ENCODE measurements around the gene AFAP1. TPM values are rescaled to one million over a fixed set of nuclear protein-coding genes. Genes with fewer than 3 reads are reported as not detected.

Gene AFAP1
- total RNA-seq, 1 experiment from 2014 or later: 23.6 TPM

GRCh38 chr4:7763788-7764187 lies 175.9 kb downstream of the AFAP1 start:
- Mint-ChIP-seq H3K27ac (no peak overlapping the region), H3K36me3 (peaks cover 4% of the 10 kb centered on the region; the same call in 1 of the 2 replicates), H3K4me3 (no peak overlapping the region), H3K4me1 (no peaks in the 10 kb centered on the region), H3K27me3 (ENCODE audit: low read depth) (no peaks in the 10 kb centered on the region), H3K9me3 (no peaks in the 10 kb centered on the region)
- no peak for ATAC-seq
- TF ChIP-seq, protein P1, sequence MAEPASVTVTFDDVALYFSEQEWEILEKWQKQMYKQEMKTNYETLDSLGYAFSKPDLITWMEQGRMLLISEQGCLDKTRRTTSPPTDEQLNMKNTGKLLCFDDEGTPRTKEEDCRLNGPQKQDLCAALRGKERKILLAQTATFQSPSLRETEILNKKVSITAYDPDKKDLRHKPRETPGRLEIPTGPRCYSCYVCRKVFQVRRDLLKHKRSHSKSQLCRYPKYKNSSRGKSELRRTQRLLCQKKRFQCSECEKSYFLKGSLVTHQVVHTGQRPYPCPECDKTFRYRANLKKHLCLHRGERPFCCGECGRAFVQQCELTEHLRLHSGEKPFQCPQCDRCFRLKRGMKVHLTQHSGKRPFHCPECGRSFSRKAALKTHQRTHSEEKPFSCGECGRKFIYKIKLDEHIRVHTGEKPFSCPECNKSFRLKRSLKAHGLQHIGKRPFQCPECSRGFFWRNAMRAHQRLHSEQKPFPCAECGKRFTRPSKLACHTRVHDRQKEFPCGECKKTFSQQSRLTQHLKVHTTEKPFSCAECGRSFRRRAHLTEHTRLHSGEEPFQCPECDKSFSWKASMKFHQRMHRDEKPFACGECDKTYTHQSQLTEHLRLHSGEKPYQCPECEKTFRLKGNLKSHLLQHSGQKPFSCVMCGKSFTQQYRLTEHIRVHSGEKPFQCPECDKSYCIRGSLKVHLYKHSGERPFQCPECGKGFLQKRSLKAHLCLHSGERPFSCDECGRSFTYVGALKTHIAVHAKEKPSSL (CRISPR knock-in tag; conservative IDR thresholded peaks at IDR 0.05): no peak
- TF ChIP-seq, protein P2, sequence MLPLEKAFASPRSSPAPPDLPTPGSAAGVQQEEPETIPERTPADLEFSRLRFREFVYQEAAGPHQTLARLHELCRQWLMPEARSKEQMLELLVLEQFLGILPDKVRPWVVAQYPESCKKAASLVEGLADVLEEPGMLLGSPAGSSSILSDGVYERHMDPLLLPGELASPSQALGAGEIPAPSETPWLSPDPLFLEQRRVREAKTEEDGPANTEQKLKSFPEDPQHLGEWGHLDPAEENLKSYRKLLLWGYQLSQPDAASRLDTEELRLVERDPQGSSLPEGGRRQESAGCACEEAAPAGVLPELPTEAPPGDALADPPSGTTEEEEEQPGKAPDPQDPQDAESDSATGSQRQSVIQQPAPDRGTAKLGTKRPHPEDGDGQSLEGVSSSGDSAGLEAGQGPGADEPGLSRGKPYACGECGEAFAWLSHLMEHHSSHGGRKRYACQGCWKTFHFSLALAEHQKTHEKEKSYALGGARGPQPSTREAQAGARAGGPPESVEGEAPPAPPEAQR (CRISPR knock-in tag; IDR thresholded peaks at IDR 0.05): no peak
- TF ChIP-seq, protein P3, sequence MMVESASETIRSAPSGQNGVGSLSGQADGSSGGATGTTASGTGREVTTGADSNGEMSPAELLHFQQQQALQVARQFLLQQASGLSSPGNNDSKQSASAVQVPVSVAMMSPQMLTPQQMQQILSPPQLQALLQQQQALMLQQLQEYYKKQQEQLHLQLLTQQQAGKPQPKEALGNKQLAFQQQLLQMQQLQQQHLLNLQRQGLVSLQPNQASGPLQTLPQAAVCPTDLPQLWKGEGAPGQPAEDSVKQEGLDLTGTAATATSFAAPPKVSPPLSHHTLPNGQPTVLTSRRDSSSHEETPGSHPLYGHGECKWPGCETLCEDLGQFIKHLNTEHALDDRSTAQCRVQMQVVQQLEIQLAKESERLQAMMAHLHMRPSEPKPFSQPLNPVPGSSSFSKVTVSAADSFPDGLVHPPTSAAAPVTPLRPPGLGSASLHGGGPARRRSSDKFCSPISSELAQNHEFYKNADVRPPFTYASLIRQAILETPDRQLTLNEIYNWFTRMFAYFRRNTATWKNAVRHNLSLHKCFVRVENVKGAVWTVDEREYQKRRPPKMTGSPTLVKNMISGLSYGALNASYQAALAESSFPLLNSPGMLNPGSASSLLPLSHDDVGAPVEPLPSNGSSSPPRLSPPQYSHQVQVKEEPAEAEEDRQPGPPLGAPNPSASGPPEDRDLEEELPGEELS (CRISPR knock-in tag; IDR thresholded peaks at IDR 0.05): no peak
- TF ChIP-seq, protein P4, sequence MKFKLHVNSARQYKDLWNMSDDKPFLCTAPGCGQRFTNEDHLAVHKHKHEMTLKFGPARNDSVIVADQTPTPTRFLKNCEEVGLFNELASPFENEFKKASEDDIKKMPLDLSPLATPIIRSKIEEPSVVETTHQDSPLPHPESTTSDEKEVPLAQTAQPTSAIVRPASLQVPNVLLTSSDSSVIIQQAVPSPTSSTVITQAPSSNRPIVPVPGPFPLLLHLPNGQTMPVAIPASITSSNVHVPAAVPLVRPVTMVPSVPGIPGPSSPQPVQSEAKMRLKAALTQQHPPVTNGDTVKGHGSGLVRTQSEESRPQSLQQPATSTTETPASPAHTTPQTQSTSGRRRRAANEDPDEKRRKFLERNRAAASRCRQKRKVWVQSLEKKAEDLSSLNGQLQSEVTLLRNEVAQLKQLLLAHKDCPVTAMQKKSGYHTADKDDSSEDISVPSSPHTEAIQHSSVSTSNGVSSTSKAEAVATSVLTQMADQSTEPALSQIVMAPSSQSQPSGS (CRISPR knock-in tag; IDR thresholded peaks at IDR 0.05; ENCODE audit: borderline replicate concordance, low read depth): no peak
- no peak for TF ChIP-seq TCF7 (CRISPR knock-in tag; IDR thresholded peaks at IDR 0.05; ENCODE audit: low read depth)
- no peak for TF ChIP-seq GABPB1 (CRISPR knock-in tag; IDR thresholded peaks at IDR 0.05)
- TF ChIP-seq OVOL2 (CRISPR knock-in tag; IDR thresholded peaks at IDR 0.05; ENCODE audit: borderline replicate concordance): no peak
- no peak for TF ChIP-seq JUN (CRISPR knock-in tag; IDR thresholded peaks at IDR 0.05)
- no peak for TF ChIP-seq CREM (CRISPR knock-in tag; IDR thresholded peaks at IDR 0.05)
- TF ChIP-seq GRHL2 (CRISPR knock-in tag; IDR thresholded peaks at IDR 0.05; ENCODE audit: insufficient replicate concordance, severe bottlenecking): no peak
- DNase-seq (ENCODE audit: low spot score): no peak
- ChIA-PET POLR2A (no interaction called here), CTCF (interaction anchor here (3.2 kb wide), 1 partner anchor 40 kb away, joined by 78 read pairs; no protein-coding TSS in a partner anchor)

DNA sequence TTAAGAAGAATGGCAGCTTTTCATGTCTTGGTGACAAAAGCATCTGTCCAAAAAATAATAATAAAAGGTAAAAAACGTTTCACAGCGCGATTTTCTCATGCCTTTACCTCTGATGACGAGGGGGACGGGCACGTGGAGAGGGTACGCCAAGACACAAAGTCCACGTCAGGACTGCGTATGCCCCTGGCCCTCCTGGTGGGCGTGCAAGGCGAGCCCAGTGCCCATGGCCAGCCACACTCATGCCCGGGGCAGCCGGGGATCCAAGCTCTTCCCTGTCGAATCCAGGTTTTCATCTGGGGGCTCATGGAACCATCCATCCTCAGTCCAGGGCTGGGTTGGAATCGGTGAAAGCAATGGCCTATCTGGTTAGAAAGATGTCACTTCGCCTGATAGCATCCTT lies 176.6 kb downstream of the AFAP1 start:
- DNase-seq (ENCODE audit: low spot score) (no peak), ATAC-seq (no peak)
- TF ChIP-seq E2F1 (CRISPR knock-in tag; IDR thresholded peaks at IDR 0.05) (no peak), EMX1 (CRISPR knock-in tag; IDR thresholded peaks at IDR 0.05) (no peak), OVOL2 (CRISPR knock-in tag; IDR thresholded peaks at IDR 0.05; ENCODE audit: borderline replicate concordance) (no peak), AR (CRISPR knock-in tag; IDR thresholded peaks at IDR 0.05) (no peak), ZNF219 (CRISPR knock-in tag; IDR thresholded peaks at IDR 0.05; ENCODE audit: borderline replicate concordance) (no peak), ZNF396 (CRISPR knock-in tag; IDR thresholded peaks at IDR 0.05; ENCODE audit: borderline replicate concordance) (no peak), KAT7 (CRISPR knock-in tag; IDR thresholded peaks at IDR 0.05; ENCODE audit: borderline replicate concordance) (no peak)
- TF ChIP-seq, protein P5, sequence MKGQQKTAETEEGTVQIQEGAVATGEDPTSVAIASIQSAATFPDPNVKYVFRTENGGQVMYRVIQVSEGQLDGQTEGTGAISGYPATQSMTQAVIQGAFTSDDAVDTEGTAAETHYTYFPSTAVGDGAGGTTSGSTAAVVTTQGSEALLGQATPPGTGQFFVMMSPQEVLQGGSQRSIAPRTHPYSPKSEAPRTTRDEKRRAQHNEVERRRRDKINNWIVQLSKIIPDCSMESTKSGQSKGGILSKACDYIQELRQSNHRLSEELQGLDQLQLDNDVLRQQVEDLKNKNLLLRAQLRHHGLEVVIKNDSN (CRISPR knock-in tag; IDR thresholded peaks at IDR 0.05): no peak
- TF ChIP-seq, protein P6, sequence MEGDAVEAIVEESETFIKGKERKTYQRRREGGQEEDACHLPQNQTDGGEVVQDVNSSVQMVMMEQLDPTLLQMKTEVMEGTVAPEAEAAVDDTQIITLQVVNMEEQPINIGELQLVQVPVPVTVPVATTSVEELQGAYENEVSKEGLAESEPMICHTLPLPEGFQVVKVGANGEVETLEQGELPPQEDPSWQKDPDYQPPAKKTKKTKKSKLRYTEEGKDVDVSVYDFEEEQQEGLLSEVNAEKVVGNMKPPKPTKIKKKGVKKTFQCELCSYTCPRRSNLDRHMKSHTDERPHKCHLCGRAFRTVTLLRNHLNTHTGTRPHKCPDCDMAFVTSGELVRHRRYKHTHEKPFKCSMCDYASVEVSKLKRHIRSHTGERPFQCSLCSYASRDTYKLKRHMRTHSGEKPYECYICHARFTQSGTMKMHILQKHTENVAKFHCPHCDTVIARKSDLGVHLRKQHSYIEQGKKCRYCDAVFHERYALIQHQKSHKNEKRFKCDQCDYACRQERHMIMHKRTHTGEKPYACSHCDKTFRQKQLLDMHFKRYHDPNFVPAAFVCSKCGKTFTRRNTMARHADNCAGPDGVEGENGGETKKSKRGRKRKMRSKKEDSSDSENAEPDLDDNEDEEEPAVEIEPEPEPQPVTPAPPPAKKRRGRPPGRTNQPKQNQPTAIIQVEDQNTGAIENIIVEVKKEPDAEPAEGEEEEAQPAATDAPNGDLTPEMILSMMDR (IDR thresholded peaks at IDR 0.05): no peak
- TF ChIP-seq, protein P7, sequence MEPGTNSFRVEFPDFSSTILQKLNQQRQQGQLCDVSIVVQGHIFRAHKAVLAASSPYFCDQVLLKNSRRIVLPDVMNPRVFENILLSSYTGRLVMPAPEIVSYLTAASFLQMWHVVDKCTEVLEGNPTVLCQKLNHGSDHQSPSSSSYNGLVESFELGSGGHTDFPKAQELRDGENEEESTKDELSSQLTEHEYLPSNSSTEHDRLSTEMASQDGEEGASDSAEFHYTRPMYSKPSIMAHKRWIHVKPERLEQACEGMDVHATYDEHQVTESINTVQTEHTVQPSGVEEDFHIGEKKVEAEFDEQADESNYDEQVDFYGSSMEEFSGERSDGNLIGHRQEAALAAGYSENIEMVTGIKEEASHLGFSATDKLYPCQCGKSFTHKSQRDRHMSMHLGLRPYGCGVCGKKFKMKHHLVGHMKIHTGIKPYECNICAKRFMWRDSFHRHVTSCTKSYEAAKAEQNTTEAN (CRISPR knock-in tag; IDR thresholded peaks at IDR 0.05): no peak
- Mint-ChIP-seq H3K27ac (no peak overlapping the region), H3K36me3 (no peaks in the 10 kb centered on the region; the same call in 1 of the 2 replicates), H3K4me3 (no peak overlapping the region), H3K27me3 (ENCODE audit: low read depth) (no peaks in the 10 kb centered on the region), H3K4me1 (no peaks in the 10 kb centered on the region), H3K9me3 (no peaks in the 10 kb centered on the region)
- CTCF ChIA-PET: interaction anchor here (2.1 to 3.2 kb wide), 2 partner anchors 41 to 224 kb away, joined by 19 to 78 read pairs; no protein-coding TSS in a partner anchor
- POLR2A ChIA-PET: no interaction called here
